Duodenal mucosa (tissue), 2 donors: Measurements from ENCODE around the gene LRCH1.

Source experiments
- H3K27ac ChIP-seq: one replicate; pipeline ENCODE4 v1.7.0; 2013; ENCODE audit warnings: low read depth, low read length
- H3K27me3 ChIP-seq, 2 donors: one replicate each; pipeline ENCODE4 v1.7.0; 2013; ENCODE audit warnings: low read length in 2 of 2, control low read depth in 1 of 2; ENCODE audit not compliant: insufficient read depth in 2 of 2, control insufficient read depth in 1 of 2
- H3K36me3 ChIP-seq, 2 donors: one replicate each; pipeline ENCODE4 v1.7.0; 2013; ENCODE audit warnings: low read length in 2 of 2, control low read depth in 1 of 2; ENCODE audit not compliant: insufficient read depth in 2 of 2, control insufficient read depth in 1 of 2
- H3K4me1 ChIP-seq, 2 donors: one replicate each; pipeline ENCODE4 v1.7.0; 2013; ENCODE audit warnings: low read length in 2 of 2, control low read depth in 1 of 2; ENCODE audit not compliant: insufficient read depth in 2 of 2, control insufficient read depth in 1 of 2
- H3K4me3 ChIP-seq, 2 donors: one replicate each; pipeline ENCODE4 v1.7.0; 2013; ENCODE audit warnings: low read length in 2 of 2, low read depth in 1 of 2
- H3K9ac ChIP-seq, 2 donors: one replicate each; pipeline ENCODE4 v1.7.0; 2013; ENCODE audit warnings: low read length in 2 of 2, low read depth in 1 of 2
- H3K9me3 ChIP-seq, 2 donors: one replicate each; pipeline ENCODE4 v1.7.0; 2013; ENCODE audit warnings: low read length in 2 of 2, control low read depth in 1 of 2; ENCODE audit not compliant: control insufficient read depth in 1 of 2

Gene LRCH1

GRCh38 chr13:46736541-46737310, 183.8 kb downstream of the LRCH1 start:
- peaks cover 10 to 60% of the 10 kb centered on the region in 2 donors for H3K36me3 ChIP-seq
- no peaks in the 10 kb centered on the region for H3K27me3 ChIP-seq
- no peaks in the 10 kb centered on the region for H3K9me3 ChIP-seq
- no peak overlapping the region for H3K27ac ChIP-seq
- H3K9ac ChIP-seq: no peak overlapping the region
- H3K4me1 ChIP-seq: no peaks in the 10 kb centered on the region
- no peak overlapping the region for H3K4me3 ChIP-seq

DNA sequence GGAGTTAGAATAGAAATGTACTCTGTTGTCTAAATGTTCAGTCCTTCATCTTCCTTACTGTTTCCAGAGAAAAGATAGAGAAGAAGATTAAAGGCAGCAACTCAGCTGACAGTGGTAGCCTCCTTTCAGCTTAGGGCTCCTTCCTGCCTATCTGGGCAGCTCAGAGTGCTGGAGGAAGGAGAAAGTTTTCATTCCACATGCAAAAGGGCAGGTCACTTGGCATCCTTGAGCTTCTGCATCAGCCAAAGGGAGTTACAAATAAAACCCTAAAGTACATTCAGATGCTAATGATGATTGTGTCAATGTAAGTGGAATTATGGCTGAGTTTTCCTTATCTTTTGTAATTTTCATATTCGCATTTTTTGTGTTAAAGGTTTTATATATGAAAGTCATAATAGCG, 185.1 kb downstream of the LRCH1 start:
- peaks cover 10 to 55% of the 10 kb centered on the region in 2 donors for H3K36me3 ChIP-seq
- H3K4me3 ChIP-seq: no peak overlapping the region
- H3K9me3 ChIP-seq: no peaks in the 10 kb centered on the region
- H3K27ac ChIP-seq: no peak overlapping the region
- no peaks in the 10 kb centered on the region for H3K4me1 ChIP-seq
- H3K27me3 ChIP-seq: no peaks in the 10 kb centered on the region
- no peak overlapping the region for H3K9ac ChIP-seq

- H3K36me3 ChIP-seq: peaks cover 10 to 48% of the 10 kb centered on the region in 2 donors
These were observed 185.8 kb downstream of the LRCH1 start for GRCh38 chr13:46738766-46739165.

GRCh38 chr13:46739447-46740098, 186.6 kb downstream of the LRCH1 start:
- Histone ChIP-seq H3K4me1 (no peaks in the 10 kb centered on the region), H3K27ac (no peak overlapping the region), H3K36me3 (peaks cover 16 to 51% of the 10 kb centered on the region in 2 donors), H3K27me3 (no peaks in the 10 kb centered on the region), H3K9ac (no peak overlapping the region), H3K4me3 (no peak overlapping the region), H3K9me3 (no peaks in the 10 kb centered on the region)

More at GRCh38 chr13:46738766-46739165, 185.8 kb downstream of the LRCH1 start:
- H3K27me3 ChIP-seq: no peaks in the 10 kb centered on the region
- H3K4me1 ChIP-seq: no peaks in the 10 kb centered on the region
- no peak overlapping the region for H3K9ac ChIP-seq
- no peak overlapping the region for H3K27ac ChIP-seq
- H3K4me3 ChIP-seq: no peak overlapping the region
- H3K9me3 ChIP-seq: no peaks in the 10 kb centered on the region

DNA sequence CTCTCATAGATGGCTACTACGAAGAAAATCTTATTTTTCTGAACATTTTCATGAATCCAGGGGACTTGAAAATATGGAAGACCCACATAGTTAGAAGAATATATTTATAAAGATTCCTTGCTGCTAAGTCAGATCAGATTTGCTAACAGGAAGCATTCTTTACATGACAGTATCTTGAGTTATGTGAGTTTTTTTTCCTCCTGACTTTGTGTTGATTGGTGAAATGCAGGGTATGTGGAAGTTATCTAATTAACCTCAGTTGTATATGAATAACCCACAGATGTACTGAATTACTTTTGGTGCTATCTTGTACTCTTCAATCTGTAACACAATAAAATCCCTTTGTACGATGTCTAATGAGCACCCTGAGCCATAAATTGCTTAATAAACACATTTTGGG, 190.2 kb downstream of the LRCH1 start:
- no peaks in the 10 kb centered on the region for H3K4me1 ChIP-seq
- H3K27me3 ChIP-seq: no peaks in the 10 kb centered on the region
- no peak overlapping the region for H3K9ac ChIP-seq
- no peaks in the 10 kb centered on the region for H3K9me3 ChIP-seq
- H3K27ac ChIP-seq: no peak overlapping the region
- no peak overlapping the region for H3K4me3 ChIP-seq
- peaks cover 11 to 54% of the 10 kb centered on the region in 2 donors for H3K36me3 ChIP-seq

GRCh38 chr13:46745062-46745461, 192.1 kb downstream of the LRCH1 start:
- no peak overlapping the region for H3K4me3 ChIP-seq
- no peak overlapping the region for H3K27ac ChIP-seq
- H3K4me1 ChIP-seq: no peaks in the 10 kb centered on the region
- no peaks in the 10 kb centered on the region for H3K27me3 ChIP-seq
- no peaks in the 10 kb centered on the region for H3K9me3 ChIP-seq
- no peak overlapping the region for H3K9ac ChIP-seq
- peaks cover 18 to 57% of the 10 kb centered on the region in 2 donors for H3K36me3 ChIP-seq

DNA sequence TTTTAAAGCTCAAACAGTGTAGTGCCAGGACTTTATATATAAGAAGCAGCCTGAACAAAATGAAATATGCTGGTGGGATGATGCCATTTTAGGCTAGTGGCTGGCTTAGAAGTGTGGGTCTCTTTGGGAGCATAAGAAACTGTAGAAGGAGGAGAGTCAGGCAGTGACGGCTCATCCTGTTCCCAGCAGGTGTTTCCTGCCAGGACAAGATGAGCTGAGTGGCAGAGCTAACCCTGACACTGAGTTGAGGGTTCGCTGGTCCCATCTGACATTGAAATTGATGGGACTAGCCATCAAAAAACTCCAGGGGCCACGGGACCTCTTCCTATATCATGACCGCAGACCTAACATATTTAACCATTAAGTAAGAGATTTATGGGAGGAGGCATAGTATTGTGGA, 192.7 kb downstream of the LRCH1 start:
- Histone ChIP-seq H3K9ac (no peak overlapping the region), H3K4me3 (no peak overlapping the region), H3K27ac (no peak overlapping the region), H3K27me3 (no peaks in the 10 kb centered on the region), H3K36me3 (peaks cover 16 to 59% of the 10 kb centered on the region in 2 donors), H3K9me3 (no peaks in the 10 kb centered on the region), H3K4me1 (no peaks in the 10 kb centered on the region)

DNA sequence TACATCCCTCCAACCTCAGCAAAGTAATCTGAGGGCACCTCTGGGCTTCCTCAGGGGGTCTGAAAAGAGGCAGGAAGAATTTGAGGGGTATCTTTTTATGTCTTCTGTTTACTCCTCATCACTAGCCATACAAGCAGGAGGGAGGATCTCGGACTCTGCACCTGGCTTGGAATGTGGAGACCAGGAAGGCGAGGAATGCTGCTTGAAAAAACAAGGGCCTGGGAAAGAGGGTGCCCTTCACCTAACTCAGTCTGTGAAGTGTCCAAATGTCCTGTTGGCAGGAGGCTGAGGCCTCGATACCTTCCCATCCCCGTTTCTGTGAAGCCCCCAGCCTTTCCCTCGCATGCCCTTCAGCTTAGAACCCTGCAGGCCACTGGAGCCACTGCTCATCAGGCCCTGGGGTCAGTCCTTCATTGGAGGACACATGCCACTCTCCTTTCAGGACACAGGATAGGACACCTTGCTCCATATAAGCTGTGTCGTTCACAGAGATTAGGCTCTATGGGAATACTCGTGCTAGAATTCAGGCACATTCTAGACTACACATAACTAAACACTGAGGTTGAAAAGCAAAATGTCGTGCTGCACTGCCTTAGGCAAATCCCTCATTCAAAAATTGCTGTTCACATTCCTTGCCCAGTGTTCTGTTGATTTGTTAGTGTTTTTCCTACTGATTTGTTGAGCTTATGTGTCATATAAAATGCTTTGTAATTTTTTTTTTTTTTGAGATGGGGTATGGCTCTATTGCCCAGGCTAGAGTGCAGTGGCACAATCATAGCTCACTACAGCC, 194.3 kb downstream of the LRCH1 start:
- Histone ChIP-seq H3K27me3 (no peaks in the 10 kb centered on the region), H3K9me3 (no peaks in the 10 kb centered on the region), H3K36me3 (peaks cover 20 to 50% of the 10 kb centered on the region in 2 donors), H3K4me3 (no peak overlapping the region), H3K4me1 (peaks cover 0 to 5% of the 10 kb centered on the region in 2 donors), H3K27ac (no peak overlapping the region), H3K9ac (no peak overlapping the region)

DNA sequence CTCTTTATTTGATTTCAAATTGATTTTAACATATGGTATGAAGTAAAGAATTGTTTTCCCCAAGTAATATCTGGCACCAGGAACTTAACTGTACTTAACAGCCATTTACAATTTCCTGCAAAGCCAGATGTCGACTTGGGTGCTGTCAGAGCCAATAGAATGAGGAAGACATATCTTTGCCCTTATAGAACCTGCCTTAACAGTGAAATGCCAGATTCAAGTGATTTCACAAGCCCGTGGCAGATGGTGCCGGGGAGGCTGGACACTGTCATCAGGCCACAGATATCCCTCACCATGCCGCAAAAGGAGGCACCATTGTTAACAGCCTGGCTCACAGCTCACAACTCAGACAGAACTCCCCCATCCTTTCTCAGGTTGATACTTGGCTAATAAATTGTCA, 195.3 kb downstream of the LRCH1 start:
- Histone ChIP-seq H3K27ac (no peak overlapping the region), H3K9ac (no peak overlapping the region), H3K4me1 (peaks cover 0 to 5% of the 10 kb centered on the region in 2 donors), H3K4me3 (no peak overlapping the region), H3K36me3 (peaks cover 20 to 46% of the 10 kb centered on the region in 2 donors), H3K27me3 (no peaks in the 10 kb centered on the region), H3K9me3 (no peaks in the 10 kb centered on the region)

GRCh38 chr13:46749951-46750350, 197.0 kb downstream of the LRCH1 start:
- H3K27ac ChIP-seq: no peak overlapping the region
- H3K27me3 ChIP-seq: no peaks in the 10 kb centered on the region
- H3K9me3 ChIP-seq: no peaks in the 10 kb centered on the region
- H3K4me1 ChIP-seq: peaks cover 0 to 5% of the 10 kb centered on the region in 2 donors
- H3K9ac ChIP-seq: no peak overlapping the region
- H3K4me3 ChIP-seq: no peak overlapping the region
- H3K36me3 ChIP-seq: peaks cover 13 to 42% of the 10 kb centered on the region in 2 donors
